OCI-LY3 (cell line): Measurements from ENCODE around the gene PODNL1.

Source experiments
- H2AFZ ChIP-seq: fragments of 200-600, 300-600 bp; shearing (Covaris generic); 2 replicates; pipeline ENCODE4 v1.6.0; 2014; ENCODE audit warnings: antibody characterized with exemption, low read depth, low read length
- H3K27ac ChIP-seq: fragments of 200-600, 300-600 bp; sonication (generic); 2 replicates; pipeline ENCODE4 v1.5.1; 2014; ENCODE audit warnings: mild to moderate bottlenecking, low read length, moderate library complexity, mixed read lengths
- H3K27me3 ChIP-seq: fragments of 200-600, 300-600 bp; sonication (generic); 2 replicates; pipeline ENCODE4 v1.6.1; 2014; ENCODE audit warnings: low read depth, low read length, mixed read lengths
- H3K36me3 ChIP-seq: fragments of 200-600, 300-600 bp; sonication (generic); replicated peaks from 2 replicates; pipeline ENCODE3; 2014; ENCODE audit warnings: low read depth, low read length, mixed read lengths
- H3K4me1 ChIP-seq: fragments of 300-600, 200-600 bp; sonication (generic); 2 replicates; pipeline ENCODE4 v1.6.1; 2014; ENCODE audit warnings: low read length, mixed read lengths
- H3K4me2 ChIP-seq: fragments of 200-600, 300-600 bp; sonication (generic); 2 replicates; pipeline ENCODE4 v1.6.1; 2014; ENCODE audit warnings: low read length, mixed read lengths
- H3K4me3 ChIP-seq: fragments of 300-600, 200-600 bp; sonication (generic); 2 replicates; pipeline ENCODE4 v1.5.1; 2014; ENCODE audit warnings: antibody characterized with exemption, mild to moderate bottlenecking, low read length, moderate library complexity
- H3K79me2 ChIP-seq: fragments of 300-600, 200-600 bp; shearing (Covaris generic); 2 replicates; pipeline ENCODE4 v1.6.1; 2014; ENCODE audit warnings: mild to moderate bottlenecking, low read length, mixed read lengths
- H3K9ac ChIP-seq: fragments of 300-600, 200-600 bp; shearing (Covaris generic); 2 replicates; pipeline ENCODE4 v1.6.0; 2014; ENCODE audit warnings: mild to moderate bottlenecking, low read length, moderate library complexity
- H3K9me3 ChIP-seq: fragments of 200-600, 300-600 bp; shearing (Covaris generic); 2 replicates; pipeline ENCODE4 v1.6.1; 2014; ENCODE audit warnings: low read length, mixed read lengths; ENCODE audit not compliant: insufficient read depth
- H4K20me1 ChIP-seq: fragments of 200-600, 300-600 bp; sonication (generic); 2 replicates; pipeline ENCODE4 v1.6.1; 2016; ENCODE audit warnings: low read length, mixed read lengths; ENCODE audit not compliant: insufficient read depth
- CTCF ChIP-seq: fragments of 200-600, 300-600 bp; sonication (generic); IDR thresholded peaks from 2 replicates; pipeline ENCODE4 v1.5.1; 2014; ENCODE audit warnings: antibody characterized with exemption, low read length, low read depth
- EZH2phosphoT487 ChIP-seq: fragments of 200-600 bp; shearing (Covaris generic); IDR thresholded peaks from 2 replicates; pipeline ENCODE4 v1.6.1; 2018; ENCODE audit warnings: antibody characterized with exemption, mixed run types, low read depth

PODNL1 gene

DNA sequence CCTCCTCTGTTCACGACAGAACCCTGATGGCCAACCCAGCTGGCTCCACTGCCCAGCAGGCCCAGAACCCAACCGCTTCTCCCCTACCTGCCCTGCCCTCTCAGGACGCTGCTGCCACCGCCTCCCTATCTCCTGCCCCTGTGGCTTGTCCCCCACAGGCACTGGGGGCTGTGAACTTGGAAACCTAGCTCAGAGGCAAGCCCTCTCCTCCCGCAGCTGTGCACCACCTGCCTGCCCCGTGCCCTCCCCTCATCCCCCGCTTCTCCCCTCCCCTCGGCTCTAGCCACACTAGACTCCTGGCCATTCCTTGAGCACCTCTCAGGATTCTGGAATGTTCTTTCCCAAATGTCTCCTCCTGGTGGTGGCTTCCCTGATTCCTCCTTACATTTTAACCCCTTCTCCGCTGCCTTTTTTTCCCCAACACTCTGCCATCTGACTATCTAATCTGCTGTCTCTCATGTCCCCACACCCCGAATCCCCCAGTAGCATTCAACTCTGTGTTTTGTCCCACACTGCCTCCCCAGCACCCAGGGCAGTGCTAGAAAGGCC, 54.6 kb downstream of the PODNL1 start:
- H3K9me3 ChIP-seq, result no peaks in the 10 kb centered on the region
- TF ChIP-seq CTCF (no peak), EZH2phosphoT487 (no peak)
- no peak overlapping the region for H2AFZ ChIP-seq
- H3K27ac ChIP-seq, result no peak overlapping the region
- H4K20me1 ChIP-seq, result no peaks in the 10 kb centered on the region
- no peaks in the 10 kb centered on the region for H3K36me3 ChIP-seq
- H3K4me2 ChIP-seq, result no peak overlapping the region
- H3K4me3 ChIP-seq, result no peak overlapping the region
- H3K4me1 ChIP-seq, result peaks cover 37% of the 10 kb centered on the region
- peaks cover 4% of the 10 kb centered on the region; the same call in 1 of the 2 replicates for H3K27me3 ChIP-seq
- H3K9ac ChIP-seq, result no peak overlapping the region
- H3K79me2 ChIP-seq, result no peaks in the 10 kb centered on the region

- H3K4me1 ChIP-seq, result peaks cover 37% of the 10 kb centered on the region
- H2AFZ ChIP-seq, result peak overlapping the region; percentile 59; the same call in 1 of the 2 replicates
- no peak overlapping the region for H3K4me2 ChIP-seq
- no peaks in the 10 kb centered on the region for H3K9me3 ChIP-seq
- no peak overlapping the region for H3K4me3 ChIP-seq
- TF ChIP-seq EZH2phosphoT487 (no peak), CTCF (no peak)
- peaks cover 4% of the 10 kb centered on the region; the same call in 1 of the 2 replicates for H3K27me3 ChIP-seq
- H3K9ac ChIP-seq, result no peak overlapping the region
- H4K20me1 ChIP-seq, result no peaks in the 10 kb centered on the region
- no peak overlapping the region for H3K27ac ChIP-seq
- no peaks in the 10 kb centered on the region for H3K36me3 ChIP-seq
- no peaks in the 10 kb centered on the region for H3K79me2 ChIP-seq
Measured at GRCh38 chr19:13882836-13883235, 55.4 kb downstream of the PODNL1 start.

GRCh38 chr19:13882419-13882795, 55.8 kb downstream of the PODNL1 start:
- Histone ChIP-seq H3K27ac (no peak overlapping the region), H3K79me2 (no peaks in the 10 kb centered on the region), H3K9ac (peak overlapping the region; percentile 71; the same call in 1 of the 2 replicates), H3K9me3 (no peaks in the 10 kb centered on the region), H3K4me3 (peak overlapping the region; percentile 77; the same call in 1 of the 2 replicates), H2AFZ (peak overlapping the region; percentile 59), H4K20me1 (no peaks in the 10 kb centered on the region), H3K27me3 (peaks cover 4% of the 10 kb centered on the region; the same call in 1 of the 2 replicates), H3K4me1 (peaks cover 37% of the 10 kb centered on the region), H3K4me2 (peak overlapping the region; percentile 92), H3K36me3 (no peaks in the 10 kb centered on the region)
- no peak for TF ChIP-seq EZH2phosphoT487
- TF ChIP-seq CTCF, result no peak

DNA sequence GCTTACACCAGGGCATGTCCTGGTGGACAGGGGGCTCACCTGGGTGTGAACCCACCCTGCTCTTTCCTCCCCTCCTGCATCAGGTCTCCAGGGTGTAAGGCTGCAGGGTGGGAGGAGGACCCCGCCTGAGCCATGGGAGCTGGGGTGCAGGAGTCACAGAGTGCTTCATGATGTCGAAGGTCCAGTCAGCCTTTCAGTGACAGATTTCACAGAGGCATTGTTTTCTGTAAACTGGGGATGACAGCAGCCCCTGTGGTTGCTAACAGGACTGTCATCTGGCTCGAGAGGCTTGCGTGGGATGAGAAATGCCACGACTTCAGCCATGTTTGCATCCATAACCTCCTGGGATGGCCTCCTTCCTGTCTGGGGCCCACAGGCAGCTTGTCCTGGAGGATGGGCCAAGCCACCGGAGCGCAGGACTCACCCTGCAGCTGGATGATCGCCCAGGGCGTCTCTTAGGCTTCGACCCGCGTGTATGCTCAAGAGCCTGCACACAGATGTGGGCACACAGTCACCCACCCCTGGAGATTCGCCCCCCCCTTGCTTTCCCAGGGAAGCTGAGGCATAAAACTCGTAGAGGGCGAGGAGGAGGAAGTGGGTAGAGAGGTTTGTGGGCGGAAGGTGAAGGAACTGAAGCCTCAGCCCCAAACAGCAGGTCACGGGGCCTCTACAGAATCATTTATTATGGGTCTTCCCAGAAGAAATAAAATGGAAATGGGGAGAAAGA, 56.4 kb downstream of the PODNL1 start:
- peaks cover 37% of the 10 kb centered on the region for H3K4me1 ChIP-seq
- H3K27me3 ChIP-seq, result peaks cover 7% of the 10 kb centered on the region
- H3K27ac ChIP-seq, result peak overlapping the region; percentile 21
- H4K20me1 ChIP-seq, result no peaks in the 10 kb centered on the region
- peak overlapping the region; percentile 59 for H2AFZ ChIP-seq
- no peaks in the 10 kb centered on the region for H3K36me3 ChIP-seq
- H3K79me2 ChIP-seq, result no peaks in the 10 kb centered on the region
- peak overlapping the region; percentile 77 for H3K4me3 ChIP-seq
- peak overlapping the region; percentile 71; the same call in 1 of the 2 replicates for H3K9ac ChIP-seq
- TF ChIP-seq EZH2phosphoT487, result no peak
- TF ChIP-seq CTCF, result no peak
- H3K9me3 ChIP-seq, result no peaks in the 10 kb centered on the region
- peak overlapping the region; percentile 92 for H3K4me2 ChIP-seq
